NT2/D1 (cell line): ENCODE results near the gene PLAC1.

Experiments used
- SUZ12 ChIP-seq: IDR thresholded peaks from 2 replicates; pipeline ENCODE4 v1.6.1; 2011; ENCODE audit not compliant: insufficient read length, insufficient read depth; ENCODE audit errors: extremely low read depth
- YY1 ChIP-seq: IDR thresholded peaks from 2 replicates; pipeline ENCODE4 v1.6.1; 2011; ENCODE audit not compliant: insufficient read length, insufficient read depth
- ZNF274 ChIP-seq: IDR thresholded peaks from 2 replicates; pipeline ENCODE4 v1.6.1; 2011; ENCODE audit warnings: mild to moderate bottlenecking, low read depth, low read length

DNA sequence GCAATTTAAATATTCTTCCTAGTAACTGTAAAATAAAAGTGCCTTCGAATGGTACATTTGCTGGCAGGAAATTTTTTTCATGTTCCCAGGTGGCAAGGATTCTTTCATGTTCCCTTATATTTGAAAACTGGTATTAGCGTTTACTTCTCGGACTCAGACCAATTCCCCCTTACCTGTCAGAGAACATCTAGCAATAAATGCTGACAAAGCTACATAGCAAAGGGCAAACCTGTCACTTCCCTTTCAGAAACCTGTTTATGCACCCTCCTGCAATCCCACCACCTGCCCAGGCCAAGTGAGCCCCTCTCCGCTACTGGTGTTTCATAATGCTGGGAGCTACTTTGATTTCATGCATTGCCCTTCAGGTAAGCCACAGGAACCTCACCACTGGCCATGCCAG, 100.1 kb downstream of the PLAC1 start:
- TF ChIP-seq ZNF274 (no peak), SUZ12 (no peak), YY1 (no peak)
